ENCODE data around the gene E2F7. TPM values are rescaled to one million over a fixed set of nuclear protein-coding genes. Genes with fewer than 3 reads are reported as not detected.

Gene E2F7
- total and polyA plus RNA-seq, 2 of the 13 experiments (the other 11 are each of a cell fraction or from before 2014, with no cell fraction given), result 1.7 to 7.3 TPM

DNA sequence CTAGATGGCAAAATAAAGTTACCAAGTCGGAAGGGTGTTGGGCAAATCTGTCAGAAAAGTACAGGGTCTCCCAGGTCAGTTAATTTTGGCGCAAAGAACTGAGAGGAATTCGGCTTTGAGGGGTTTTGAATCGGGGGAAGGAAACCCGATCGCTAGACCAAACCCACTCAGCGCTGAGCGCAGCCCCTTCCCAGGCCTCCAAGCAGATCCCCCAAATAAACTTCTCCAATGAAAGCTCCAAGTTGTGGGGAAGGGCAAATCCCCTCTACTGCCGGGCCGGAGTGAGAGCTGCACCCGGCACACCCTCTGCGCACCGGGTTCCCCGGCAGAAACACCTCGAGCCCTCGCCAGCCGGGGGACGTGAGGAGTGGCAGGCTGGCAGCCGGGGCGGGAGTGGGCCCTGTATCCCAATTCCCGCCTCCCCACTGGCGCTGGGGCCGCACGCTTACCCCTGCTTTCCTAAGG, 441 bp downstream of the E2F7 start (continued):
- TF ChIP-seq ZNF468 (CRISPR knock-in tag; IDR thresholded peaks at IDR 0.05), result no peak
- 0 out of 2 replicates have a peak, but pooled peaks have one; percentile 65 for TF ChIP-seq ZNF841 (CRISPR knock-in tag; IDR thresholded peaks at IDR 0.05; ENCODE audit: borderline replicate concordance)
- no peak for TF ChIP-seq CHCHD3 (CRISPR knock-in tag; IDR thresholded peaks at IDR 0.05)
- TF ChIP-seq MTF2 (CRISPR knock-in tag; IDR thresholded peaks at IDR 0.05; ENCODE audit: borderline replicate concordance), result no peak
- 0 out of 2 replicates have a peak, but pooled peaks have one; percentile 36 for TF ChIP-seq FOXC1 (CRISPR knock-in tag; IDR thresholded peaks at IDR 0.05; ENCODE audit: borderline replicate concordance)
- TF ChIP-seq IKZF5 (CRISPR knock-in tag; IDR thresholded peaks at IDR 0.05), result no peak
- TF ChIP-seq CBFB (CRISPR knock-in tag; IDR thresholded peaks at IDR 0.05), result 0 out of 2 replicates have a peak, but pooled peaks have one; percentile 11
- TF ChIP-seq ZNF44 (CRISPR knock-in tag; IDR thresholded peaks at IDR 0.05), result no peak
- 0 out of 2 replicates have a peak, but pooled peaks have one; percentile 33 for TF ChIP-seq YEATS2 (CRISPR knock-in tag; IDR thresholded peaks at IDR 0.05; ENCODE audit: borderline replicate concordance)
- TF ChIP-seq ZNF766 (CRISPR knock-in tag; IDR thresholded peaks at IDR 0.05; ENCODE audit: borderline replicate concordance), result no peak
- no peak for TF ChIP-seq ZNF510 (CRISPR knock-in tag; IDR thresholded peaks at IDR 0.05; ENCODE audit: low read depth)
- TF ChIP-seq, protein P1, sequence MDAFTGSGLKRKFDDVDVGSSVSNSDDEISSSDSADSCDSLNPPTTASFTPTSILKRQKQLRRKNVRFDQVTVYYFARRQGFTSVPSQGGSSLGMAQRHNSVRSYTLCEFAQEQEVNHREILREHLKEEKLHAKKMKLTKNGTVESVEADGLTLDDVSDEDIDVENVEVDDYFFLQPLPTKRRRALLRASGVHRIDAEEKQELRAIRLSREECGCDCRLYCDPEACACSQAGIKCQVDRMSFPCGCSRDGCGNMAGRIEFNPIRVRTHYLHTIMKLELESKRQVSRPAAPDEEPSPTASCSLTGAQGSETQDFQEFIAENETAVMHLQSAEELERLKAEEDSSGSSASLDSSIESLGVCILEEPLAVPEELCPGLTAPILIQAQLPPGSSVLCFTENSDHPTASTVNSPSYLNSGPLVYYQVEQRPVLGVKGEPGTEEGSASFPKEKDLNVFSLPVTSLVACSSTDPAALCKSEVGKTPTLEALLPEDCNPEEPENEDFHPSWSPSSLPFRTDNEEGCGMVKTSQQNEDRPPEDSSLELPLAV (CRISPR knock-in tag; conservative IDR thresholded peaks at IDR 0.05; ENCODE audit: low read depth), result no peak
- TF ChIP-seq ZNF552 (CRISPR knock-in tag; IDR thresholded peaks at IDR 0.05; ENCODE audit: borderline replicate concordance), result no peak
- TF ChIP-seq, protein P2, sequence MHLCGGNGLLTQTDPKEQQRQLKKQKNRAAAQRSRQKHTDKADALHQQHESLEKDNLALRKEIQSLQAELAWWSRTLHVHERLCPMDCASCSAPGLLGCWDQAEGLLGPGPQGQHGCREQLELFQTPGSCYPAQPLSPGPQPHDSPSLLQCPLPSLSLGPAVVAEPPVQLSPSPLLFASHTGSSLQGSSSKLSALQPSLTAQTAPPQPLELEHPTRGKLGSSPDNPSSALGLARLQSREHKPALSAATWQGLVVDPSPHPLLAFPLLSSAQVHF (CRISPR knock-in tag; IDR thresholded peaks at IDR 0.05), result 0 out of 2 replicates have a peak, but pooled peaks have one; percentile 83
- no peak for TF ChIP-seq MED1 (CRISPR knock-in tag; IDR thresholded peaks at IDR 0.05)
- TF ChIP-seq ZNF260 (CRISPR knock-in tag; IDR thresholded peaks at IDR 0.05; ENCODE audit: borderline replicate concordance, low read depth), result no peak
- TF ChIP-seq, protein P3, sequence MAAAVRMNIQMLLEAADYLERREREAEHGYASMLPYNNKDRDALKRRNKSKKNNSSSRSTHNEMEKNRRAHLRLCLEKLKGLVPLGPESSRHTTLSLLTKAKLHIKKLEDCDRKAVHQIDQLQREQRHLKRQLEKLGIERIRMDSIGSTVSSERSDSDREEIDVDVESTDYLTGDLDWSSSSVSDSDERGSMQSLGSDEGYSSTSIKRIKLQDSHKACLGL (CRISPR knock-in tag; IDR thresholded peaks at IDR 0.05), result peak; percentile 69
- TF ChIP-seq ZBED4 (CRISPR knock-in tag; IDR thresholded peaks at IDR 0.05; ENCODE audit: borderline replicate concordance), result no peak
